ENCODE data around the gene ARHGAP6.

DNA sequence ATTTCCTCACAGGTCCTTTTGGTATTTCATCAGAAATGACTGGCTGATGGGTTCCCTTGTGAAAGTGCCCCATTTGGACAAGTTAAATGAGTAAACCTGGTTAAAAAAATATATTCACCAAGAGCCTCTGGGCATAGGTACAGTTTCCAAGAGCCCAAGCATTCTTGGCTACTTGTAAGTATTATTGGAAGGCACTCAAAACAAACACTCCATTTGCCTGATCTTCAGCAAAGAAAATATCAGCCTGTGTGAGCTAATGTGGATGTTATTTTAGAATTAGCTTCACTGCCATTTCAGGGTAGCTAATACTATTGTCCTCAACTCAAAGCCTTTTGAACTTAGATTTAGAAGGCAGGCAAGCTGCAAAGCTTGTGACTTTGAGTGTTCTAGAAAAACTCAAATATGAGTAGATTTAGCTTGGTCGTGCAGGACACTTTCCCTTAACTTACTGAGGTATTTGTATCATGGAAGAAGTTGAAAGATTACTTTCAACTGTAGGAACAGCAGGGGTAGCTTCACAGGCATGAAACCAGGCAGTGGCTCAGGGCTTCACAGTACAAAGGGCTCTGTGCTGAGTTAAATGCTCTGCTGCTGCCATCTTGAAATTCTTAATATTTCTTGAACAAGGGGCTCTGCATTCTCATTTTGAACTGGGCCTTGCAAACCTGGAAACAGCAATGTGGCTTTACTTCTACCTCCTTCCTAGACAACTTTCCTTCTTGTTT is 195.3 kb downstream of the ARHGAP6 start:
- TF ChIP-seq CTCF (IDR thresholded peaks at IDR 0.05) (no peak), POLR2A (IDR thresholded peaks at IDR 0.05) (no peak)

All from heart left ventricle (tissue), 13 donors.